ENCODE data around the gene TXNDC15.

DNA sequence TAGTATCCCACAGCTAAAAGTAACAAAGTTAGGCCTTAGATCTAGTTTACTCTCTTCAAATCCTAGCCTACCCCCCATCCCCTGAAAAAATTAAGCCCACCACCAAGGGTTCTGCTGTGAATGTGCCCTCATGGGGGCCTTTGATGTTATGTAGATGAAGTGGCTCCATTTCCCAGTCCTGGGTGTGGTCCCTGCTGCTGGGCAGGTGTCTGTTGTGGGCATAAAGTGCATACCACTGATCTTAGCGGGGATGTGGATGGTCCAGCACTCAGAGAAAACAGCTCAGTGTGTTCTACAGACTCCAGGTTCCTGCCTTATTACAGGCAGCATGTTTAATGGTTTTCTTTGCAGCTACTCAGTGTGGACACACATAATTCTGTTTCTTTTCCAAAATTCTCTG is 32.6 kb downstream of the TXNDC15 start:
- TF ChIP-seq, protein P1, sequence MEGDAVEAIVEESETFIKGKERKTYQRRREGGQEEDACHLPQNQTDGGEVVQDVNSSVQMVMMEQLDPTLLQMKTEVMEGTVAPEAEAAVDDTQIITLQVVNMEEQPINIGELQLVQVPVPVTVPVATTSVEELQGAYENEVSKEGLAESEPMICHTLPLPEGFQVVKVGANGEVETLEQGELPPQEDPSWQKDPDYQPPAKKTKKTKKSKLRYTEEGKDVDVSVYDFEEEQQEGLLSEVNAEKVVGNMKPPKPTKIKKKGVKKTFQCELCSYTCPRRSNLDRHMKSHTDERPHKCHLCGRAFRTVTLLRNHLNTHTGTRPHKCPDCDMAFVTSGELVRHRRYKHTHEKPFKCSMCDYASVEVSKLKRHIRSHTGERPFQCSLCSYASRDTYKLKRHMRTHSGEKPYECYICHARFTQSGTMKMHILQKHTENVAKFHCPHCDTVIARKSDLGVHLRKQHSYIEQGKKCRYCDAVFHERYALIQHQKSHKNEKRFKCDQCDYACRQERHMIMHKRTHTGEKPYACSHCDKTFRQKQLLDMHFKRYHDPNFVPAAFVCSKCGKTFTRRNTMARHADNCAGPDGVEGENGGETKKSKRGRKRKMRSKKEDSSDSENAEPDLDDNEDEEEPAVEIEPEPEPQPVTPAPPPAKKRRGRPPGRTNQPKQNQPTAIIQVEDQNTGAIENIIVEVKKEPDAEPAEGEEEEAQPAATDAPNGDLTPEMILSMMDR (IDR thresholded peaks at IDR 0.05), result no peak
- no peak for TF ChIP-seq POLR2A (IDR thresholded peaks at IDR 0.05)

Measured in adrenal gland (tissue), 5 donors.